ENCODE measurements around the gene HMGN3. TPM values are rescaled to one million over a fixed set of nuclear protein-coding genes. Genes with fewer than 3 reads are reported as not detected.

HMGN3 gene
- total RNA-seq (2021) = 151 to 165 TPM (median 155 TPM) in 3 replicates
- percentile 97 among the genes with signal in this experiment for Bru-seq, nascent RNA
- long read RNA-seq, experiment 1, transcript HMGN3-201 (6 exons, 831 nt) = major isoform, 243 of 537 reads
- long read RNA-seq, experiment 1, transcript HMGN3-202 (6 exons, 872 nt) = minor isoform, 191 of 537 reads
- long read RNA-seq, experiment 1, partial matches to known transcripts = 76 of 537 reads
- long read RNA-seq, experiment 1, other reads (novel, unspliced or antisense) = 27 of 537 reads
- long read RNA-seq, experiment 2, transcript HMGN3-202 (6 exons, 872 nt) = minor isoform, 64 of 229 reads
- long read RNA-seq, experiment 2, transcript HMGN3-201 (6 exons, 831 nt) = major isoform, 114 of 229 reads
- long read RNA-seq, experiment 2, partial matches to known transcripts = 30 of 229 reads
- long read RNA-seq, experiment 2, other reads (novel, unspliced or antisense) = 21 of 229 reads
- long read RNA-seq, experiment 3, transcript HMGN3-202 (6 exons, 872 nt) = major isoform, 487 of 952 reads
- long read RNA-seq, experiment 3, transcript HMGN3-201 (6 exons, 831 nt) = minor isoform, 414 of 952 reads
- long read RNA-seq, experiment 3, partial matches to known transcripts = 23 of 952 reads
- long read RNA-seq, experiment 3, other reads (novel, unspliced or antisense) = 28 of 952 reads

- Mint-ChIP-seq H3K27ac (peak within 1 kb of the TSS; percentile 92), H3K36me3 (peaks cover 7% of the 10 kb centered on the region; the same call in 1 of the 2 replicates), H3K9me3 (no peaks in the 10 kb centered on the region), H3K4me1 (peaks cover 38% of the 10 kb centered on the region), H3K27me3 (ENCODE audit: low read depth) (no peaks in the 10 kb centered on the region; the same call in none of the 2 replicates), H3K4me3 (peak within 1 kb of the TSS; percentile 92)
- ATAC-seq (peak; percentile 91), DNase-seq (ENCODE audit: low spot score) (peak; percentile 92)
- ChIA-PET CTCF (no interaction called here), POLR2A (no interaction called here)
- TF ChIP-seq SOX15 (CRISPR knock-in tag; IDR thresholded peaks at IDR 0.05) (no peak), PREB (CRISPR knock-in tag; IDR thresholded peaks at IDR 0.05; ENCODE audit: borderline replicate concordance) (0 out of 2 replicates have a peak, but pooled peaks have one; percentile 20), ZMAT4 (CRISPR knock-in tag; IDR thresholded peaks at IDR 0.05) (no peak), ERG (CRISPR knock-in tag; IDR thresholded peaks at IDR 0.05) (no peak), RORB (CRISPR knock-in tag; IDR thresholded peaks at IDR 0.05) (no peak), ATF3 (CRISPR knock-in tag; conservative IDR thresholded peaks at IDR 0.05) (no peak), NFATC4 (CRISPR knock-in tag; IDR thresholded peaks at IDR 0.05) (no peak), FOXJ3 (CRISPR knock-in tag; IDR thresholded peaks at IDR 0.05; ENCODE audit: borderline replicate concordance) (no peak), ZNF416 (CRISPR knock-in tag; IDR thresholded peaks at IDR 0.05) (no peak), ZNF219 (CRISPR knock-in tag; IDR thresholded peaks at IDR 0.05; ENCODE audit: borderline replicate concordance) (no peak), NFYB (CRISPR knock-in tag; conservative IDR thresholded peaks at IDR 0.05; ENCODE audit: low read depth) (peak; percentile 86), ZNF317 (CRISPR knock-in tag; IDR thresholded peaks at IDR 0.05; ENCODE audit: borderline replicate concordance, low read depth) (0 out of 2 replicates have a peak, but pooled peaks have one; percentile 43), ESRRA (CRISPR knock-in tag; IDR thresholded peaks at IDR 0.05; ENCODE audit: borderline replicate concordance) (peak; percentile 86), RELA (CRISPR knock-in tag; IDR thresholded peaks at IDR 0.05; ENCODE audit: borderline replicate concordance) (no peak), GABPB1 (CRISPR knock-in tag; IDR thresholded peaks at IDR 0.05) (peak; percentile 76), E2F4 (CRISPR knock-in tag; IDR thresholded peaks at IDR 0.05; ENCODE audit: borderline replicate concordance, low read depth) (no peak), IRF1 (CRISPR knock-in tag; IDR thresholded peaks at IDR 0.05) (peak; percentile 82; the same call in 1 of the 2 replicates), EMX1 (CRISPR knock-in tag; IDR thresholded peaks at IDR 0.05) (no peak), NR1H2 (CRISPR knock-in tag; IDR thresholded peaks at IDR 0.05) (no peak), ZNF425 (CRISPR knock-in tag; conservative IDR thresholded peaks at IDR 0.05) (no peak), HMGXB4 (CRISPR knock-in tag; IDR thresholded peaks at IDR 0.05) (peak; percentile 59), ZSCAN18 (CRISPR knock-in tag; IDR thresholded peaks at IDR 0.05) (no peak), JUN (CRISPR knock-in tag; IDR thresholded peaks at IDR 0.05) (0 out of 2 replicates have a peak, but pooled peaks have one; percentile 25)
Measured at GRCh38 chr6:79234150-79235022, at the start of gene HMGN3. TSS of gene HMGN3 (minus strand) at chr6:79234682.
